PFSK-1 (cell line): Measurements from ENCODE around the gene NAA50.

Experiments
- FOXP2 ChIP-seq: optimal IDR thresholded peaks from 2 replicates; pipeline ENCODE3; 2011; ENCODE audit warnings: borderline replicate concordance, control low read depth, inconsistent platforms; ENCODE audit not compliant: insufficient read depth; ENCODE audit errors: extremely low read length, extremely low read depth
- POLR2AphosphoS5 ChIP-seq: IDR thresholded peaks from 2 replicates; pipeline ENCODE4 v1.6.1; 2012; ENCODE audit warnings: low read depth, mild to moderate bottlenecking, control low read depth, low read length, moderate library complexity
- REST ChIP-seq, 2 experiments: IDR thresholded peaks; 2 replicates each; pipeline versions ENCODE4 v1.6.1 to v1.8.0; 2011 to 2012; ENCODE audit warnings: low read depth in 2 of 2, low read length in 2 of 2, control low read depth in 1 of 2, inconsistent platforms in 1 of 2, mild to moderate bottlenecking in 1 of 2, moderate library complexity in 1 of 2; ENCODE audit not compliant: insufficient read depth in 1 of 2
- SIN3A ChIP-seq: IDR thresholded peaks from 2 replicates; pipeline ENCODE4 v1.6.1; 2012; ENCODE audit warnings: mild to moderate bottlenecking, low read length, moderate library complexity, borderline replicate concordance; ENCODE audit not compliant: insufficient read depth
- TAF1 ChIP-seq: IDR thresholded peaks from 2 replicates; pipeline ENCODE4 v1.6.1; 2012; ENCODE audit warnings: low read length, control low read depth, borderline replicate concordance; ENCODE audit not compliant: insufficient read depth

NAA50 gene

GRCh38 chr3:113668015-113668414 is 78.0 kb downstream of the NAA50 start:
- no peak for TF ChIP-seq TAF1
- TF ChIP-seq POLR2AphosphoS5: no peak
- no peak for TF ChIP-seq SIN3A
- TF ChIP-seq FOXP2: no peak
- no peak for TF ChIP-seq REST (IDR thresholded peaks at IDR 0.05; ENCODE audit: insufficient read depth in 1 of 2, low read depth in 2 of 2, low read length in 2 of 2)
